ENCODE measurements around the gene CFAP77.

CFAP77 gene

DNA sequence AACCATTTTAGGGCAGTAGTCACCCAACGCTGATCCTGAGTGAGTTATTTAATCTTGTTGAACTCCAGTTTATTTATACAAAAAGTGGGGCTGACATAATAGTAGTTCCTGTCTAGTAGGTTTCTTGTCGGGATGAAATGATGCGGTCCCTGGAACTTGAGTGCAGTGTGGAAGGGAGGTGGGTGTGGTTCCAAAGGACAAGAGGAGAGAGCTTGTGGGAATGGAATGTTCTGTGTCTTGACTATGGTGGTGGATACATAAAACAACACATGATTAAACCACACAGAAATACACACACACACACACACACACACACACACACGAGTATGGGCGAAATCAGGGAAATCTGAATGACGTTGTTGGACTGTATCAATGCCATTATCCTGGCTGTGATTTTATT lies 106.3 kb downstream of the CFAP77 start:
- Histone ChIP-seq H3K9me3 (ENCODE audit: severe bottlenecking) (no peaks in the 10 kb centered on the region), H3K36me3 (no peaks in the 10 kb centered on the region), H3K27ac (no peak overlapping the region), H3K4me3 (ENCODE audit: low read depth, low read length) (no peak overlapping the region), H3K27me3 (ENCODE audit: insufficient read depth, low read depth, severe bottlenecking) (no peaks in the 10 kb centered on the region)
- no peak for DNase-seq
- TF ChIP-seq CTCF (IDR thresholded peaks at IDR 0.05; ENCODE audit: low read depth, low read length): no peak

DNA sequence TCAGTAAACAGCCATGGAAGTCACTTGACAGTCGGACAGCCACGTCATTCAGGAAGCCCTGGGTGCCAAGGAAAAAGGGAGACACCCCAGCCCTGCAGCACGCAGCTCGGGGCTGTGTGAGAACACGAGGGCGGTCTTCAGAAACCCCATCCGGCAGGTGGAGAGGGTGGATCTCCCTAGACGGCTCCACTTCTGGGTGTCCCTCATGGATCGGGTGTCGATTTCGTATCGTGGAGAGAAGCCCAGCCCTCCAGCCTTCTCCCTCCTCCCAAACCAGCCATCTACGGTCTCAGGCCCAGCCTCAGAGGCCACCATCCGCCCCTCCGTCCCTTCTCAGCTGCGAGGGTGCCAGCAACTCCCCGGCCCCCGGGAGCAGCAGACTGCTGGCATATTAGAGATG lies 106.9 kb downstream of the CFAP77 start:
- Histone ChIP-seq H3K27me3 (ENCODE audit: insufficient read depth, low read depth, severe bottlenecking) (no peaks in the 10 kb centered on the region), H3K36me3 (no peaks in the 10 kb centered on the region), H3K4me3 (ENCODE audit: low read depth, low read length) (no peak overlapping the region), H3K27ac (no peak overlapping the region), H3K9me3 (ENCODE audit: severe bottlenecking) (no peaks in the 10 kb centered on the region)
- TF ChIP-seq CTCF (IDR thresholded peaks at IDR 0.05; ENCODE audit: low read depth, low read length): no peak
- no peak for DNase-seq

GRCh38 chr9:132517815-132518550 lies 108.0 kb downstream of the CFAP77 start:
- H3K9me3 ChIP-seq (ENCODE audit: severe bottlenecking): no peaks in the 10 kb centered on the region
- no peak for TF ChIP-seq CTCF (IDR thresholded peaks at IDR 0.05; ENCODE audit: low read depth, low read length)
- no peak for DNase-seq
- no peak overlapping the region for H3K27ac ChIP-seq
- no peaks in the 10 kb centered on the region for H3K36me3 ChIP-seq
- no peak overlapping the region for H3K4me3 ChIP-seq (ENCODE audit: low read depth, low read length)
- H3K27me3 ChIP-seq (ENCODE audit: insufficient read depth, low read depth, severe bottlenecking): no peaks in the 10 kb centered on the region

- Histone ChIP-seq H3K9me3 (ENCODE audit: severe bottlenecking) (no peaks in the 10 kb centered on the region), H3K4me3 (ENCODE audit: low read depth, low read length) (no peak overlapping the region), H3K27me3 (ENCODE audit: insufficient read depth, low read depth, severe bottlenecking) (no peaks in the 10 kb centered on the region), H3K27ac (no peak overlapping the region), H3K36me3 (no peaks in the 10 kb centered on the region)
- TF ChIP-seq CTCF (IDR thresholded peaks at IDR 0.05; ENCODE audit: low read depth, low read length): no peak
- no peak for DNase-seq
Observed at GRCh38 chr9:132518626-132519025, 108.6 kb downstream of the CFAP77 start.

GRCh38 chr9:132519033-132519432 lies 109.0 kb downstream of the CFAP77 start:
- DNase-seq: no peak
- no peaks in the 10 kb centered on the region for H3K27me3 ChIP-seq (ENCODE audit: insufficient read depth, low read depth, severe bottlenecking)
- no peak for TF ChIP-seq CTCF (IDR thresholded peaks at IDR 0.05; ENCODE audit: low read depth, low read length)
- no peak overlapping the region for H3K4me3 ChIP-seq (ENCODE audit: low read depth, low read length)
- no peak overlapping the region for H3K27ac ChIP-seq
- no peaks in the 10 kb centered on the region for H3K9me3 ChIP-seq (ENCODE audit: severe bottlenecking)
- no peaks in the 10 kb centered on the region for H3K36me3 ChIP-seq

DNA sequence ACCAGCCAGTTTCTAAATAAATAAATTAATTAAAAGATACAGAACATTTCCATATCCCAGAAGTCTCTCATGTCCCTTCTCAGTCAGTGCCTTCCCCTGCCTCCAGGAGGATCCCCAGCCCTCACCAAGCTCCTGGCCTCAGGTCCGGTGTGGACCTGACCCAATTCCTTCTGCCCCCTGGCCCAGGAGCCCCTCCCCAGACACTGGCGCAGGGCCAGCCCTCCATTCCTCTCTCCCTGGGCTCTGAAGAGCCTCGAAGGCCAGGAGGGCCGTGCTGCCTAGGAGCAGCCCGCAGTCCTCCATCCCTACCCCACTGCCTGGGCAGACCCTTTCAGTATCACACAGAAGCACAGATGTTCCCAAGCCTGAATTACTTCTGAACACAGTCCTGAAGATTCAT lies 110.6 kb downstream of the CFAP77 start:
- no peak for DNase-seq
- Histone ChIP-seq H3K9me3 (ENCODE audit: severe bottlenecking) (no peaks in the 10 kb centered on the region), H3K27ac (no peak overlapping the region), H3K4me3 (ENCODE audit: low read depth, low read length) (no peak overlapping the region), H3K27me3 (ENCODE audit: insufficient read depth, low read depth, severe bottlenecking) (no peaks in the 10 kb centered on the region), H3K36me3 (no peaks in the 10 kb centered on the region)
- no peak for TF ChIP-seq CTCF (IDR thresholded peaks at IDR 0.05; ENCODE audit: low read depth, low read length)

All from WERI-Rb-1 (cell line).